ENCODE data around the gene PPP2R2C. TPM values are rescaled to one million over a fixed set of nuclear protein-coding genes. Genes with fewer than 3 reads are reported as not detected.
A peak's percentile ranks its signal among the peaks of the same experiment; 100 is the strongest.

The PPP2R2C gene
- total RNA-seq, 4 donors from 2014 or later, result 0.47 to 4.6 (median 1.0) TPM

DNA sequence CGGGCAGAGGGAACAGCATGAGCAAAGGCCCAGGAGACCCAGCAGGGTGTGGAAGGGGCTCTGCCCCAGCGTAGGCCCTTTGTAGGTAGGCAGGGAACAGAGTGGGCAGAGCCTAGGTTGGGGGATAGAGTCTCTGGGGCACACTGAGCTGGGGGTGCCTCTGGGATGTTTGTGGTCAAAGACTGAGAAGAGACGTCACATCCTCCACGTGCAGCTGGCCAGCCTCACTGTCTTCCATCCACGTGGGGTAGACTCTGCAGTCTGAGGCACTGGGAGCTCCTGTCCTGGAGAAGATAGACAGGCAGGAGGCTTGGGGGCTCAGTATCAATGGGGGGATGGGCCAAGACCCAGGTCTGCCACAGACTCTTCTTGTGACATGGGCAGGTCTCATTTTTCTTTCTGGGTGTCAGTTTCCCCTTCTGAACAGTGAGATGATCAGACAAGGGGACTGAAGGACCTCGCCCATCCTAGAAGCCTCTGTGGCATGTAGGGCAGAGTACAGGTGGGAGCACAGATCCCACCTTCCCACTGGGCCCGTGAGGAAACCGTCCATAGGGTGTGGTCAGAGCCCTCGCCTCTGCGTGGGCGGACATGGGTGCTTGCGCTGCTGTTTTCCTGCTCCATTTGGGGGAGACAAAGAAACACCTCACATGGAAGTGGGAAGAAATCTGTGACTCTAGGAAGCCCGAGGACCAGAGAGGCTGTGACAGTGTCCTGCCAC lies 179.9 kb downstream of the PPP2R2C start:
- H3K9me3 ChIP-seq, result no peaks in the 10 kb centered on the region
- no peak overlapping the region for H3K27ac ChIP-seq
- no peak overlapping the region for H3K4me3 ChIP-seq
- peaks cover 0 to 100% of the 10 kb centered on the region in 2 donors for H3K36me3 ChIP-seq
- TF ChIP-seq POLR2AphosphoS5 (IDR thresholded peaks at IDR 0.05) (no peak), CTCF (IDR thresholded peaks at IDR 0.05) (no peak), POLR2A (IDR thresholded peaks at IDR 0.05) (no peak), EP300 (IDR thresholded peaks at IDR 0.05) (no peak)
- no peaks in the 10 kb centered on the region for H3K27me3 ChIP-seq
- 46 to 100% methylated on average over 1 to 5 of the region's 13 CpGs for WGBS, 2 donors (ENCODE audit: low coverage in 1 of 2)
- H3K4me1 ChIP-seq, result no peaks in the 10 kb centered on the region
- ATAC-seq, result peak; percentile 3

- TF ChIP-seq EP300 (IDR thresholded peaks at IDR 0.05) (no peak), POLR2A (IDR thresholded peaks at IDR 0.05) (no peak), POLR2AphosphoS5 (IDR thresholded peaks at IDR 0.05) (no peak), CTCF (IDR thresholded peaks at IDR 0.05) (no peak)
- Histone ChIP-seq H3K4me1 (no peaks in the 10 kb centered on the region), H3K27ac (no peak overlapping the region), H3K36me3 (peaks cover 0 to 100% of the 10 kb centered on the region in 2 donors), H3K9me3 (no peaks in the 10 kb centered on the region), H3K4me3 (no peak overlapping the region), H3K27me3 (no peaks in the 10 kb centered on the region)
- peak; percentile 42 for ATAC-seq
- WGBS, 2 donors (ENCODE audit: low coverage in 1 of 2), result no CpG with 5 or more reads among the region's 21 CpGs
Measured at GRCh38 chr4:6291784-6292297, 180.6 kb downstream of the PPP2R2C start.

- Histone ChIP-seq H3K36me3 (peaks cover 0 to 100% of the 10 kb centered on the region in 2 donors), H3K4me1 (no peaks in the 10 kb centered on the region), H3K27ac (no peak overlapping the region), H3K4me3 (no peak overlapping the region), H3K27me3 (no peaks in the 10 kb centered on the region), H3K9me3 (no peaks in the 10 kb centered on the region)
- peak; percentile 6 for ATAC-seq
- 90 to 93% methylated on average over 2 to 3 of the region's 25 CpGs for WGBS, 2 donors (ENCODE audit: low coverage in 1 of 2)
- no peak for TF ChIP-seq POLR2A (IDR thresholded peaks at IDR 0.05)
- TF ChIP-seq CTCF (IDR thresholded peaks at IDR 0.05), result no peak
- TF ChIP-seq EP300 (IDR thresholded peaks at IDR 0.05), result no peak
- no peak for TF ChIP-seq POLR2AphosphoS5 (IDR thresholded peaks at IDR 0.05)
Measured at GRCh38 chr4:6290769-6291547, 181.5 kb downstream of the PPP2R2C start.

DNA sequence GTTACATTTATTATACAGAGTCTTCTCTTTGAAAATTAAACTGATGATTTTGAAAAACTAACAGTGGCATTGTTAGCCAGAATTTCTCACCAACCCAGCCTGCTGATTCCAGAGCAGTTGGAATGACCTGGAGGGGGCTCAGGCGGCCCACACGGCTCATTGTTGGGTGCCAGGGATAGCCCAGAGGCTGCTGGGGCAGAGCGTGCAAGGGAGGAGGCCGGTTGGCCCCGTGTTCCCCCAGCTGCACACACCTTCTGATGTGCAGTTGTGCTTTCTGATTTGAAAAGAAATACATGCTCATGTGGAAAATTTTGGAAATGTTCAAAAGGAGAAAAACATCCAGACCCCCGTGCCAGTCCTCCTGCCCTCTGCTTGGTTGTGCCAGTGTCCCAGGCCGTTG lies 182.2 kb downstream of the PPP2R2C start:
- Histone ChIP-seq H3K9me3 (no peaks in the 10 kb centered on the region), H3K27ac (no peak overlapping the region), H3K36me3 (peaks cover 0 to 100% of the 10 kb centered on the region in 2 donors), H3K4me3 (no peak overlapping the region), H3K27me3 (no peaks in the 10 kb centered on the region), H3K4me1 (no peaks in the 10 kb centered on the region)
- no peak for ATAC-seq
- TF ChIP-seq POLR2A (IDR thresholded peaks at IDR 0.05) (no peak), CTCF (IDR thresholded peaks at IDR 0.05) (no peak)
- 94% methylated on average over 5 of the region's 7 CpGs; no CpG with 5 or more reads in 1 of the 2 donors for WGBS, 2 donors (ENCODE audit: low coverage in 1 of 2)
